Neural cell (in vitro differentiated cells): Measurements from ENCODE around the gene COQ9.

ENCODE experiments used
- EP300 ChIP-seq: fragments of 450-650 bp; conservative IDR thresholded peaks from 2 replicates; pipeline ENCODE4 v1.6.1; 2014; ENCODE audit warnings: antibody characterized with exemption, mild to moderate bottlenecking, moderate library complexity; ENCODE audit not compliant: poor library complexity, severe bottlenecking
- RAD21 ChIP-seq: fragments of 450-650 bp; conservative IDR thresholded peaks from 2 replicates; pipeline ENCODE4 v1.6.1; 2014; ENCODE audit warnings: antibody characterized with exemption, mild to moderate bottlenecking, moderate library complexity
- TAF1 ChIP-seq: IDR thresholded peaks from 2 replicates; pipeline ENCODE4 v1.6.1; 2012; ENCODE audit warnings: low read depth
- TF ChIP-seq, protein P1 (sequence below): fragments of 450-650 bp; IDR thresholded peaks from 2 replicates; pipeline ENCODE4 v1.5.1; 2014; ENCODE audit warnings: antibody characterized with exemption, mild to moderate bottlenecking, moderate library complexity; ENCODE audit not compliant: poor library complexity, severe bottlenecking

DNA sequence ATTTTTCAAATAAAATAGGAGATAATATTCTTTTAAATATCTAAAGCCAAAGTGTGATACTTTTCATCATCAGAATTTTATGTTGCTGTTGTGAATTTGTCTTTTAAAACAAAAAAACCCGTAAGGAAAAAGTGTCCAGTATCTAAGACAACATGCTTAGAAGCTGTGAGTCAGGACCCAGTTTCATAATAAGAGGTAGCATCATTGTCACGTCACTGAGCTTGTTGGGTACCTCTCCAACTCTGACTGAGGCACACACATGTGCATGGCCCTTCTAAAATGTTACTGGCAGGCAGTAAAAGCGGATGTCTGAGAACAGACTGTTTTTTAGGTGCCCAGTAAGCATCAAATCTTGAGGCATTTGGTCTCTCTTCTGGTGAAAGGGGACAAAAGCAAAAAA lies 2.6 kb upstream of the COQ9 start:
- TF ChIP-seq TAF1, result no peak
- TF ChIP-seq RAD21, result no peak
- no peak for TF ChIP-seq EP300
- TF ChIP-seq, protein P1, sequence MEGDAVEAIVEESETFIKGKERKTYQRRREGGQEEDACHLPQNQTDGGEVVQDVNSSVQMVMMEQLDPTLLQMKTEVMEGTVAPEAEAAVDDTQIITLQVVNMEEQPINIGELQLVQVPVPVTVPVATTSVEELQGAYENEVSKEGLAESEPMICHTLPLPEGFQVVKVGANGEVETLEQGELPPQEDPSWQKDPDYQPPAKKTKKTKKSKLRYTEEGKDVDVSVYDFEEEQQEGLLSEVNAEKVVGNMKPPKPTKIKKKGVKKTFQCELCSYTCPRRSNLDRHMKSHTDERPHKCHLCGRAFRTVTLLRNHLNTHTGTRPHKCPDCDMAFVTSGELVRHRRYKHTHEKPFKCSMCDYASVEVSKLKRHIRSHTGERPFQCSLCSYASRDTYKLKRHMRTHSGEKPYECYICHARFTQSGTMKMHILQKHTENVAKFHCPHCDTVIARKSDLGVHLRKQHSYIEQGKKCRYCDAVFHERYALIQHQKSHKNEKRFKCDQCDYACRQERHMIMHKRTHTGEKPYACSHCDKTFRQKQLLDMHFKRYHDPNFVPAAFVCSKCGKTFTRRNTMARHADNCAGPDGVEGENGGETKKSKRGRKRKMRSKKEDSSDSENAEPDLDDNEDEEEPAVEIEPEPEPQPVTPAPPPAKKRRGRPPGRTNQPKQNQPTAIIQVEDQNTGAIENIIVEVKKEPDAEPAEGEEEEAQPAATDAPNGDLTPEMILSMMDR, result no peak
